Lower leg skin (tissue), 3 donors: Measurements from ENCODE around the gene NMNAT2.

ENCODE experiments used
- POLR2A ChIP-seq, 2 donors: fragments of 450-650 bp; IDR thresholded peaks; one replicate each; pipeline ENCODE4 v1.6.1; 2016 to 2017; ENCODE audit warnings: antibody characterized with exemption in 2 of 2, mild to moderate bottlenecking in 1 of 2, moderate library complexity in 1 of 2
- TF ChIP-seq, protein P1 (sequence below), 3 donors: fragments of 450-650 bp; IDR thresholded peaks; one replicate each; pipeline ENCODE4 v1.5.1; 2016; ENCODE audit warnings: antibody characterized with exemption in 3 of 3, mild to moderate bottlenecking in 3 of 3, moderate library complexity in 2 of 3

DNA sequence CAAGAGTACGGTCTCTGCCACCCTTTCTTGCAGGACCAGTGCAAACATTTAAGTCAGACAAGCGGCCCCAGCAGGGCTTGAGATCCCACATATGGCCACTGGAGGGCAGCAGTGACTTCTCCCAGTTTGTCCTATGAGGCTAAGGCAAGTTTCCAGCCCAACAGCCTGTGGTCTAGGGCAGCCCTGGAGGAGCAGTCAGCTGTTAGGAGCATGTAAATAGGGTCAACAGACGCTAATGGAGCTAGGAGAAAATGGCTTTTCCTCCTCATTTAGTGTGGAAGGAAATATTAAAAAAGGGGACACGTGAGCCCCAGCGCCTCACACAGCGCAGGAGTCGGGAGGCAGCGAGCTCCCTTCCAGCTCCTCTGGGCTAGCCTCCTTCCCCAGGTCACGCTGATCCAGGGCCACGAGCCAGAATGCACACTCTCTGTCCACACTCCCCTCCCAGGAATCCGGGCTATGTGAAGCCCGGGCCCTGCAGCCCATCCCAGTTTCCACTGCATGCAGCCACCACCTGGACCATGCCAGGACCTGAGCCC, 136.6 kb downstream of the NMNAT2 start:
- TF ChIP-seq, protein P1, sequence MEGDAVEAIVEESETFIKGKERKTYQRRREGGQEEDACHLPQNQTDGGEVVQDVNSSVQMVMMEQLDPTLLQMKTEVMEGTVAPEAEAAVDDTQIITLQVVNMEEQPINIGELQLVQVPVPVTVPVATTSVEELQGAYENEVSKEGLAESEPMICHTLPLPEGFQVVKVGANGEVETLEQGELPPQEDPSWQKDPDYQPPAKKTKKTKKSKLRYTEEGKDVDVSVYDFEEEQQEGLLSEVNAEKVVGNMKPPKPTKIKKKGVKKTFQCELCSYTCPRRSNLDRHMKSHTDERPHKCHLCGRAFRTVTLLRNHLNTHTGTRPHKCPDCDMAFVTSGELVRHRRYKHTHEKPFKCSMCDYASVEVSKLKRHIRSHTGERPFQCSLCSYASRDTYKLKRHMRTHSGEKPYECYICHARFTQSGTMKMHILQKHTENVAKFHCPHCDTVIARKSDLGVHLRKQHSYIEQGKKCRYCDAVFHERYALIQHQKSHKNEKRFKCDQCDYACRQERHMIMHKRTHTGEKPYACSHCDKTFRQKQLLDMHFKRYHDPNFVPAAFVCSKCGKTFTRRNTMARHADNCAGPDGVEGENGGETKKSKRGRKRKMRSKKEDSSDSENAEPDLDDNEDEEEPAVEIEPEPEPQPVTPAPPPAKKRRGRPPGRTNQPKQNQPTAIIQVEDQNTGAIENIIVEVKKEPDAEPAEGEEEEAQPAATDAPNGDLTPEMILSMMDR (IDR thresholded peaks at IDR 0.05): peak in 1 of 3 donors; percentile 89
- no peak for TF ChIP-seq POLR2A (IDR thresholded peaks at IDR 0.05)
